Vagina (tissue), 2 donors: ENCODE data around the gene C1QTNF5. TPM values are rescaled to one million over a fixed set of nuclear protein-coding genes. Genes with fewer than 3 reads are reported as not detected.

Source experiments
- DNase-seq, 2 donors: peaks; one replicate each; pipeline ENCODE4 v3.0.0-alpha.2; 2017; ENCODE audit errors: extremely low spot score in 2 of 2
- H3K27ac ChIP-seq: fragments of 200-600 bp; sonication (generic); one replicate; pipeline ENCODE4 v1.5.1; 2019
- H3K27me3 ChIP-seq: fragments of 200-600 bp; sonication (generic); one replicate; pipeline ENCODE4 v1.5.1; 2019
- H3K36me3 ChIP-seq, 2 donors: fragments of 200-600 bp; sonication (generic); one replicate each; pipeline ENCODE4 v1.5.1; 2017 to 2019
- H3K4me1 ChIP-seq: fragments of 200-600 bp; sonication (generic); one replicate; pipeline ENCODE4 v1.5.1; 2019
- H3K4me3 ChIP-seq, 2 donors: fragments of 200-600 bp; sonication (generic); 1 replicate in 1 of 2; 2 replicates in 1 of 2; pipeline ENCODE4 v1.5.1; 2016 to 2019
- H3K9me3 ChIP-seq: fragments of 200-600 bp; sonication (generic); one replicate; pipeline ENCODE4 v1.5.1; 2019
- CTCF ChIP-seq, 3 experiments: fragments of 450-650 bp in 2 of 3; fragments of 200-600 bp in 1 of 3; sonication (generic) in 1 of 3; IDR thresholded peaks; one replicate each; pipeline ENCODE4 v1.5.1; 2017 to 2019; ENCODE audit warnings: antibody characterized with exemption in 3 of 3, mild to moderate bottlenecking in 2 of 3, moderate library complexity in 2 of 3
- POLR2A ChIP-seq, 2 donors: fragments of 450-650 bp; IDR thresholded peaks; one replicate each; pipeline ENCODE4 v1.6.1; 2017; ENCODE audit warnings: antibody characterized with exemption in 2 of 2, mild to moderate bottlenecking in 2 of 2, moderate library complexity in 2 of 2
- POLR2AphosphoS5 ChIP-seq, 2 donors: sonication (generic); formaldehyde crosslinking; IDR thresholded peaks; one replicate each; pipeline ENCODE4 v1.9.0; 2017; ENCODE audit warnings: antibody characterized with exemption in 2 of 2, mild to moderate bottlenecking in 2 of 2, low read depth in 1 of 2; ENCODE audit not compliant: insufficient read depth in 1 of 2
- intact Hi-C: fragments of 100-400 bp; cut with DNase I; formaldehyde crosslinking; loops from one replicate; pipeline ENCODE4 v1.15.1; 2023
- total RNA-seq: library from RNA; depleted of rRNA; stranded (reverse); fragments of >200 nt; gene quantifications from one replicate; pipeline ENCODE4 v1.2.3, GENCODE V29; 2016

The C1QTNF5 gene
- total RNA-seq, 1 donor from 2014 or later, result 32.2 TPM

GRCh38 chr11:119303227-119303718, 37.4 kb downstream of the C1QTNF5 start:
- H3K27ac ChIP-seq, result no peak overlapping the region

GRCh38 chr11:119300198-119300964, 40.3 kb downstream of the C1QTNF5 start:
- no peak for DNase-seq
- H3K36me3 ChIP-seq, result peaks cover 0 to 58% of the 10 kb centered on the region in 2 donors
- no peaks in the 10 kb centered on the region for H3K4me1 ChIP-seq
- no peak overlapping the region for H3K27ac ChIP-seq
- H3K27me3 ChIP-seq, result no peaks in the 10 kb centered on the region
- TF ChIP-seq CTCF (IDR thresholded peaks at IDR 0.05), result no peak
- no peak for TF ChIP-seq POLR2AphosphoS5 (IDR thresholded peaks at IDR 0.05; ENCODE audit: insufficient read depth in 1 of 2, low read depth in 1 of 2)
- TF ChIP-seq POLR2A (IDR thresholded peaks at IDR 0.05), result no peak
- no peak overlapping the region for H3K4me3 ChIP-seq
- no peaks in the 10 kb centered on the region for H3K9me3 ChIP-seq
- intact Hi-C loops, result no loop called here

More at GRCh38 chr11:119303227-119303718, 37.4 kb downstream of the C1QTNF5 start:
- intact Hi-C loops, result no loop called here
- no peak for DNase-seq
- Histone ChIP-seq H3K36me3 (peaks cover 0 to 46% of the 10 kb centered on the region in 2 donors), H3K4me1 (peaks cover 5% of the 10 kb centered on the region), H3K4me3 (no peak overlapping the region), H3K27me3 (no peaks in the 10 kb centered on the region), H3K9me3 (no peaks in the 10 kb centered on the region)
- TF ChIP-seq CTCF (IDR thresholded peaks at IDR 0.05) (no peak), POLR2AphosphoS5 (IDR thresholded peaks at IDR 0.05; ENCODE audit: insufficient read depth in 1 of 2, low read depth in 1 of 2) (no peak), POLR2A (IDR thresholded peaks at IDR 0.05) (no peak)

- intact Hi-C loops, result no loop called here
- no peaks in the 10 kb centered on the region for H3K27me3 ChIP-seq
These were observed 41.3 kb downstream of the C1QTNF5 start for GRCh38 chr11:119299416-119299815.

GRCh38 chr11:119298726-119299125, 42.0 kb downstream of the C1QTNF5 start:
- no peak for DNase-seq
- no peaks in the 10 kb centered on the region for H3K4me1 ChIP-seq
- no peak overlapping the region for H3K27ac ChIP-seq
- peaks cover 0 to 57% of the 10 kb centered on the region in 2 donors for H3K36me3 ChIP-seq
- H3K9me3 ChIP-seq, result no peaks in the 10 kb centered on the region
- TF ChIP-seq POLR2AphosphoS5 (IDR thresholded peaks at IDR 0.05; ENCODE audit: insufficient read depth in 1 of 2, low read depth in 1 of 2) (no peak), POLR2A (IDR thresholded peaks at IDR 0.05) (no peak), CTCF (IDR thresholded peaks at IDR 0.05) (no peak)
- no peak overlapping the region for H3K4me3 ChIP-seq
- H3K27me3 ChIP-seq, result no peaks in the 10 kb centered on the region
- intact Hi-C loops, result no loop called here

More at GRCh38 chr11:119299416-119299815, 41.3 kb downstream of the C1QTNF5 start:
- Histone ChIP-seq H3K9me3 (no peaks in the 10 kb centered on the region), H3K4me1 (no peaks in the 10 kb centered on the region), H3K36me3 (peaks cover 0 to 58% of the 10 kb centered on the region in 2 donors), H3K4me3 (no peak overlapping the region), H3K27ac (no peak overlapping the region)
- no peak for DNase-seq
- no peak for TF ChIP-seq CTCF (IDR thresholded peaks at IDR 0.05)
- TF ChIP-seq POLR2AphosphoS5 (IDR thresholded peaks at IDR 0.05; ENCODE audit: insufficient read depth in 1 of 2, low read depth in 1 of 2), result no peak

- intact Hi-C loops, result no loop called here
- Histone ChIP-seq H3K4me1 (no peaks in the 10 kb centered on the region), H3K36me3 (peaks cover 0 to 50% of the 10 kb centered on the region in 2 donors), H3K4me3 (no peak overlapping the region), H3K27ac (no peak overlapping the region), H3K27me3 (no peaks in the 10 kb centered on the region), H3K9me3 (no peaks in the 10 kb centered on the region)
- DNase-seq, result no peak
- no peak for TF ChIP-seq CTCF (IDR thresholded peaks at IDR 0.05)
- no peak for TF ChIP-seq POLR2A (IDR thresholded peaks at IDR 0.05)
- TF ChIP-seq POLR2AphosphoS5 (IDR thresholded peaks at IDR 0.05; ENCODE audit: insufficient read depth in 1 of 2, low read depth in 1 of 2), result no peak
These were observed 42.7 kb downstream of the C1QTNF5 start for GRCh38 chr11:119297938-119298337.
